ENCODE results near the gene VAV2. TPM values are rescaled to one million over a fixed set of nuclear protein-coding genes. Genes with fewer than 3 reads are reported as not detected.

Gene VAV2
- total RNA-seq, 1 donor from 2014 or later: 18.7 TPM

DNA sequence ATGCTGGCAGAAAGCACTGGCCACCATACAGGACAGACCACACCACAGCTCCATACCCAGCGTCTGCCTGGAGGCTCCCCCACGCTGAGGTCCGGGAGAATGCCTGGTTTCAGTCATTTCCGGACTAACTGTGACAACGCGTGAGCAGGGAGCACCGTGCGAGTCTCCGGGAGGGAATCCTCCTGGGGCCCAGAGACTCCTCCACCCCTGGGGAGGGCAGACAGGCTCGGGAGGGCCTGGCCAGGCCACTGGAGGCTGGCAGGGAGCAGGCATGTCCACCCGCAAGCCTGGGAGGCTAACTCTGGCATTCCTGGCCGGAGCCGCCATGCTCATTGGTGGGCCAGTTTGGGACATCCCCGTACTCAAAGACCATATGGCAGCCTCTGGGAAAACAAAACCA, 39.7 kb upstream of the VAV2 start:
- H3K4me3 ChIP-seq (ENCODE audit: low read depth, low read length): no peak overlapping the region
- DNase-seq (ENCODE audit: low read depth): no peak
- TF ChIP-seq, protein P1, sequence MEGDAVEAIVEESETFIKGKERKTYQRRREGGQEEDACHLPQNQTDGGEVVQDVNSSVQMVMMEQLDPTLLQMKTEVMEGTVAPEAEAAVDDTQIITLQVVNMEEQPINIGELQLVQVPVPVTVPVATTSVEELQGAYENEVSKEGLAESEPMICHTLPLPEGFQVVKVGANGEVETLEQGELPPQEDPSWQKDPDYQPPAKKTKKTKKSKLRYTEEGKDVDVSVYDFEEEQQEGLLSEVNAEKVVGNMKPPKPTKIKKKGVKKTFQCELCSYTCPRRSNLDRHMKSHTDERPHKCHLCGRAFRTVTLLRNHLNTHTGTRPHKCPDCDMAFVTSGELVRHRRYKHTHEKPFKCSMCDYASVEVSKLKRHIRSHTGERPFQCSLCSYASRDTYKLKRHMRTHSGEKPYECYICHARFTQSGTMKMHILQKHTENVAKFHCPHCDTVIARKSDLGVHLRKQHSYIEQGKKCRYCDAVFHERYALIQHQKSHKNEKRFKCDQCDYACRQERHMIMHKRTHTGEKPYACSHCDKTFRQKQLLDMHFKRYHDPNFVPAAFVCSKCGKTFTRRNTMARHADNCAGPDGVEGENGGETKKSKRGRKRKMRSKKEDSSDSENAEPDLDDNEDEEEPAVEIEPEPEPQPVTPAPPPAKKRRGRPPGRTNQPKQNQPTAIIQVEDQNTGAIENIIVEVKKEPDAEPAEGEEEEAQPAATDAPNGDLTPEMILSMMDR (conservative IDR thresholded peaks at IDR 0.05; ENCODE audit: low read depth, low read length): no peak

DNA sequence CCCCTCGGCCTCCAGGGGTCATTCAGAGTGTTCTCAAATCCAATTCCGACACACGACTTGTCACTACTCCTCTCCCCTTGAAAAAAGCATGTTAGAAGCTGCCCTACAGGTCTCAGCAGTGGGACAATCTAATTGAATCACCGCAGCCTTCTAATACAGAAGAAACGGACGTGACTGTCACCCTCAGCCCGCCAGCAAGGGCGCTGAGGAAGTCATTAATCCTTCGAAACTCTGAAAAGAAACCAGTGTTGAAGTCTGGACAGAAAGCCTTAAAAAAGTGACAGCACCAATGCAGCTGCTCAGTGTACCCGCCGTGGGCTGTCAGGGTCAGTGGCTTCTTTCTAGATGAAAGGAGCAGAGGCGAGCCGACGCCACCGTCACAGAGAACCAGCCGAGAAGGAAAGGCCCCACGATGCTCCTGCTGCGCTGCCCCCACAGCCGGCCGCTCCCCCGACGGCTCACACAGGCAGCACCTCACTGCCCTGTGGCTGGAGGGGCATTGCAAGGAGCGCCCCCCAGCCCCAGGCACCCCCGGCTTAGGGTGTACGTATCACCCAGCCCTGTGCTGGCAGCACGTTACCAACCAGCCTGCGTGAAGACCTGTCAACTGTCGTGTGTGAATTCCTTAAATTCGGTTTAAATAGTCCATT, 38.8 kb upstream of the VAV2 start:
- DNase-seq (ENCODE audit: low read depth): no peak
- TF ChIP-seq, protein P1 (conservative IDR thresholded peaks at IDR 0.05; ENCODE audit: low read depth, low read length): no peak
- no peak overlapping the region for H3K4me3 ChIP-seq (ENCODE audit: low read depth, low read length)

DNA sequence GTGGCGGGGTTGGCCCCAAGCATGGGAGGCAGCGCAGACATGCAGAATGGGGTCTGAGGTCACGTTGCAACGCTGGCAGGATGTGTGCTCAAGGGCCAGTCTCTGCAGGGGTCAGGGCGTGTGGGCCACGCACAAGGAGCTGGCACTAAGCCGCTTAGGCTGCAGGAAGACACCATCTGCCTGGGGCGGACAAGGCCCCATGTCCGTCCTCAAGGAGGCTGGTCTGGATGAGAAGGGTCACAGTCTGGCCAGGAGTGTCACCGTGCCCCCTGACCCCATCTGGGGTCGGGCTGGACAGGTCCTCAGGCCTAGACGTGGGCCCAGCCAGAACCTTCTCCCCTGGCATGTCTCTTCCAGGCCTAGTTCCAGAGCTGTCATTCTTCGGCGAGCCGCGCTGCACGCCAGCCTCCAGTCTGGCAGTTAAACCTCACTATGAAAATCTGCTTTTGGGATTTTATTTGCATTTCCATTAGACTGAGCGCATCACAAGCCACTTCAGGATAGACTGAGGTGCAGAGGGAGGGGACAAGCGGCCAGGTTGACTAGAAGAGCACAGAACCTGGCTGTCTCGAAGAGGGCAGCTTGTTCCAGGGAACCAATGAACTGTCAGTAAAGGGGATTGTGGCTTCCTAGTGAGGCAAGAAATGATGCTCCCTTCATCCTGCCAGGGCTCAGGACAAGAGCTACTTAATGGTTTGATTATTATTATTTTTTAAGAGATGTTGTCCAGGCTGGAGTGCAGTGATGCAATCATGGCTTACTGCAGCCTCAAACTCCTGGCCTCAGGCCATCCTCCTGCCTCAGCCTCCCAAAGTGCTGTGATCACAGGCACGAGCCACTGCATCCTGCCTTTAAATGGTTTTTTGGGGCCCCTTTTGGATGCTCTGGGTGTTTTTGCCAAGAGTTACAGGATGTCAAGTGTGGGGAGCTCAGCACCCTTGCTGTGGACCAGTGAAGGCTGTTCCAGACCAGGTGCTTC, 37.4 kb upstream of the VAV2 start:
- no peak for DNase-seq (ENCODE audit: low read depth)
- no peak overlapping the region for H3K4me3 ChIP-seq (ENCODE audit: low read depth, low read length)
- TF ChIP-seq, protein P1 (conservative IDR thresholded peaks at IDR 0.05; ENCODE audit: low read depth, low read length): no peak

DNA sequence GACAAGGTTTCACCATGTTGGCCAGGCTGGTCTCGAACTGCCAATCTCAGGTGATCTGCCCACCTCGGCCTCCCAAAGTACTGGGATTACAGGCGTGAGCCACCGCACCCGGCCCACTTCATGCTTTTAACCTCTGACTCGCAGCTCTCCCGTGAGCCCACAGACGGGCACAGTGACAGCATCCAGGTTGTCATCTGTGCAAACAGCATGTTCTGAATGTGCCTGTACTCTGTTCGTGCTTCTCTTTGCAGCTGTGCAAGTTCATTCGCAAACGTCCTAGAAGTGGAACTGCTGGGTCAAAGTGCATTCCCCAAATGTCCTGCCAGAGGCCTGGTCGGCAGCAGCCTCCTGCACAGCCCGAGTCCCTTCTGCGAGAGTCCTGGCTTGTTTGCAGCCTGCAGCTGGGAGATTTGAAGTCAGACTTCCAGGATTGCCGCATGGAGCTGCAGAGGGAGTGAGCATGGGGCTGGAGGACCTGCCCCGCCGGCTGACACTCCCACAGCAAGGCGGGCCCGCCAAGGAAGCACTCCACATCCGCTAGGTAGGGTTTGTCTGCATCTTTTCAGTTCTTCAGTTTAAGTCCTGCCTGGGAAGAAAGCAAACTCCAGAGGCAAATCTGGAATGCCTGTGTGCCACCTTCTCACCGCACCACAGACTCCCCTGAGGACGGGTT, 36.6 kb upstream of the VAV2 start:
- no peak for DNase-seq (ENCODE audit: low read depth)
- no peak overlapping the region for H3K4me3 ChIP-seq (ENCODE audit: low read depth, low read length)
- TF ChIP-seq, protein P1 (conservative IDR thresholded peaks at IDR 0.05; ENCODE audit: low read depth, low read length): no peak

DNA sequence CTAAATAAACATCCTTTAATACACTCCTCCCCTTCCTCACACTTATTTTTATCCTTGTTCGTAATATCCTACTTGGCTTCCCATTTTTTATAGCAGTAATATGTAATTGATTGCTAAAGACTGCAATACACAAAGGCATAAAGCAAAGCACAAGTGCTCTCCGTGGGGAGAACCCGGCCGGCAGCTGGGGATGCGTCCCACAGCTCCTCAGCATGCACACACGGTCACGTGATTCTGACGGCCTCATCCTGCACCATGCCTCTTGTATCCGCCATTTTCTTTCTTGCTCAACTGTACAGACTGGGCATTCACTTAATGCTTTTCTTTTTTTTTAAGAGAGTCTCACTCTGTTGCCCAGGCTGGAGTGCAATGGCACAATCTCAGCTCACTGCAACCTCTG, 36.0 kb upstream of the VAV2 start:
- TF ChIP-seq, protein P1 (conservative IDR thresholded peaks at IDR 0.05; ENCODE audit: low read depth, low read length): no peak
- H3K4me3 ChIP-seq (ENCODE audit: low read depth, low read length): no peak overlapping the region
- DNase-seq (ENCODE audit: low read depth): no peak

DNA sequence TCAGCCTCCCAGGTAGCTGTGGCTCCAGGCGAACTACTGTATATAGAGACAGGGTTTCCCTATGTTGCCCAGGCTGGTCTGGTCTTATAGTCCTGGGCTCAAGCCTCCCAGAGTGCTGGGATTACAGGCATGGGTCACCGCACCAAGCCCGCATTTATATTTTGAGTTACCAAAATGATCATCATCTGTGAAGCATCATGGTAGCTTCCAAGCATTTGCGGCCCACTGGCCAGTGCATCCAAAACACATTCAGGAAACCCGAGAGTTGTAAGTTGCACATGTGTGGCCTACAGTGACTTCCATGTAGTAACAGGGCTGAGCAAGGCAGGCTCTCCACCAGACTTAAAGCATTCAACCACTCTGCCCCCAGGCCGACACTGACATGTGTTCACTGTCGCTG, 35.4 kb upstream of the VAV2 start:
- TF ChIP-seq, protein P1 (conservative IDR thresholded peaks at IDR 0.05; ENCODE audit: low read depth, low read length): no peak
- DNase-seq (ENCODE audit: low read depth): no peak
- no peak overlapping the region for H3K4me3 ChIP-seq (ENCODE audit: low read depth, low read length)

Measured in epithelial cell of proximal tubule (primary cell).